Activated CD8-positive, alpha-beta memory T cell treated with anti-CD3 and anti-CD28 coated beads for 24 hours (primary cell): ENCODE results near the gene C1orf159.
"Not testable (repeated sequence)": the region's sequence is repeated elsewhere in the genome, so short reads cannot be mapped to it uniquely, and the experiment has no call there.

Experiments
- DNase-seq: peaks from one replicate; pipeline ENCODE4 v3.0.0-alpha.2; 2020

C1orf159 gene

DNA sequence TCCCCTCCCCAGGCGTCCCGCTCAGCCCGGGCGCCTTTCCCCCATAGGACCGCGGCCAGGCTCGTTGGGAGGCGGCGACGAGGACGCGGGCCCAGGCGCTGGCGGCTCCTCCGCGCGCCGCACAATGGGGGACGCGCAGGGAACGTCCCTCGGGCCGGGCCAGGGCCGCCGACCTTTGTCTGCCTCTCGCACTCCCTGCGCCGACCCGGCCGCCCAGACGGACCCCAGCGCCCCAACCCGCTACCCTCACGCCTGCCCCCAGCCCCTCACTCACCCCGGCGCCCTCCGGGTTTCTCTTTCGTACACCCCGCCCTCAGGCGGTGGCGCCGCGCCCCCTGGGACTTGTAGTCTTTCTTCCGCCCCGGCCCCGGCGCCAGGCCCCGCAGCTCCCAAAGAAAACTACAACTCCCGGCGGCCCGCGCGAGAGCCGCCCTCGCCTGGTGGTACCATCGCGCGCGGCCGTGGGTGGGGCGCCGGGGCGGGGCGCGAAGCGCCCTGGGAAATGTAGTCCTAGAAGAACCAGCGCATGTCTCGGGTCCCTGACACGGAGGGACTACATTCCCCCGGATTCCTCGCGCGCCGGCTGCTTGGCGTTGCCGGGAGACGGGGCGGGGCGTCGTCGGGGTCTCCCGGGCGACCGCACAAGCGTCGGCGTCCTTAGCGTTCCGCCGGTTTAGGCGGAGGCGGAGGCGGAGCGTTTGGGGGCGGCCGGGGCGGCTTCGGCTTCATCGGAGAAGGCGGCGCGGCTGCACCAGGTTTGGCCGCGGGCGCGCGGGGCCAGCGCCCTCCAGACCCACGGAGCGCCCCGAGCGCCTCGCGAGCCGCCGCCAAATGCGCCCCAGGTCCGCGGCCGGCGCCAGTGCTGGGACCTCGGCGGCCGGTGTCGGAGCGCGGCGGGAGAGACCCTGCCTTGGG is at the start of gene C1orf159:
Gene C1orf159 (minus strand): TSS at position 304 of the 915 bp plus-strand sequence. CDS start 24,546 bp downstream, outside the sequence.
- peak; percentile 99 for DNase-seq

DNA sequence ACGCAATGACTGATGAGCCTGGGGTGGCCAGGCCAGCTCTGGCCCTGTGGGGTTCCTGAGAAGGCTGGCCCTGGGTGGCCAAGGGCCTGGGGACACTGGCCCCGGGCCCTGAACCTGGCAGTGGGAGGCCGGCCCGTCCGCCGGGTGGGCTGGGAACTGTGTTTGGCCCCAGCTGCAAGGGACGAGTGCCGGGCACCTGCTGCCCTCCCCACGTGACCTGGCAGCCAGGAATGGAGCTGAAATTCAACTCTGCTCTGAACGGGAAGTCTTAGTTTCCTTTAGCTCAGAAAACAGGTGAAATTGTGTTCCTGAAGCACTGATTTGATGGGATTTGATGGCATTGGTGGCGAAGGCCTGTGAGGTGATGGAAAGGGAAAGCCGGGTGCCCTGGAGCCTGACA is 49.6 kb upstream of the C1orf159 start:
- DNase-seq, result no peak

DNA sequence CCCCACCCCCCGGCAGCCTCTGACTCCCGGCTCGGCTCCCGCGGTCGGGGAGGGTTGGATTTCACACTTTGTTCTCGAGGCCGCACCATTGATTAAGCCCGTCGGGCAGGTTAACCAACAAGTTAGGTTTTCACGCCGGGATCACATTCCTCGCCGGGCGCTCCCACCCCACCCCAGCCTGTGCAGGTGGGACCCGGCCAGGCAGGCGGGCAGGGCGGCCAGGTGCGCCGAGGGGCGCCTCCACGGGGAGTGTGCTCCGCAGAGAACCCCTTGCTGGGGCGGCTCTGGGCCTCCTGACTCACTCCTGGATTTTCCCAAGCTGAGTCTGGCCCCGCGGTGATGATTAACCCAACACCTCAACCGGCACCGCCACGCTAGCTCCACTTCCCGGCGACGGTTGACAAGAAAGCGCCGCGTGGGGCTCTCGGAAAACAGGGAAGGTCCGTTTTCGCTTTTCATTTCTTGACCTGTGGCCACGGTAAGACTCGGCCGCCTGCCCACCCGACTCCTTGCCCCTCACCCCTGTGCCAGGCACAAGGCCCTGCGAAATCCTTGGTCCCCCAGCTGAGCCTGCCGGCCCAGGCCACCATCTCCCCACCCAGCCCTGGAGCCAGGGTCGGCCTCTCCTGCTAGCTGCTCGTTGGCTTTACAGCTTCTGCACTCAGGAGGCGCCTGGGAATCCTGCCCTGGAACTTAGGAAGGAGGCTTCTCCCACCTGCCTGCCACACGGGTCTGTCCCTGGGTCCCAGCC is 49.0 kb upstream of the C1orf159 start:
- DNase-seq, result no peak

DNA sequence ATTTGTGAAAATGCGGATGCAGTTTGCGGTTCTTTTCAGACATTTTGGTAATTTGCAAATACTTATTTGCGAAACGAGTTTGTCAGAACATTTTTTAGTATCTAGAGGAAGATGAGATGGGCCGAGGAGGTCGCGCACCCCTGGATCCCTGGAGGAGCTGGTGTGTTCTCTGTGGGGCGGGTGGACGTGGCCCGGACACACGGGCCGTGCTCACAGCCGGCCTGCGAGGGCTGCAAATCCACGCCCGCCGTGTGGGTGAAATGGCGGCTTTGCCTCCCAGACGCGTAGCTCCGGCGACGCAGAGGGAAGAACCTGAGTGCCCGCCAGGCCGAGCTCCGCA is 48.4 kb upstream of the C1orf159 start:
- DNase-seq, result no peak

DNA sequence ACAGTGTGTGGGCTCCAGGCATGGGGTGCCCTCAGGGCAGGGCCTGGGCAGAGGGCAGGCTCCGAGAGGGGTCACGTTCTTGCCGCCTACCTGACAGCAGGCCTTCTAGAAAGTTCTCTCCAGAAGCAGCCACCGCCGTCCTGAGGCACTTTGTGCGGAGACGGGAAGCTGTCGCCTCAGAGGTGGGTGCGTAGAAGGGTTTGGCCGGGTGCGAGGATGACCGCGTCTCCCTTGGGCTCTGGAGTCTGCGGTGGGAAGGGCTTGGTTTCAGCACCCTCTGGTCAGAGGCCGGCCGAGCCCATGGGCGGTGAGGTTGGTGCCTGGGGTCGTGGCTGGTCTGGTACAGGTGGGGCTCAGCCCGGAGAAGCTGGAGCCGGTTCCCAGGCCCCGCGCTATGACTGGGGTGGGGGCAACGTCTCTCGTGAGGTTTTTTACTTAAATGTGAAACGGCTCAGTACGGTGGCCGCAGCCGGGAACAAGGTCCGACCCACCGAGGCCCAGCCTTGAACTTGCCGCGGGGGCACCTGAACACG is 47.7 kb upstream of the C1orf159 start:
- DNase-seq, result no peak

DNA sequence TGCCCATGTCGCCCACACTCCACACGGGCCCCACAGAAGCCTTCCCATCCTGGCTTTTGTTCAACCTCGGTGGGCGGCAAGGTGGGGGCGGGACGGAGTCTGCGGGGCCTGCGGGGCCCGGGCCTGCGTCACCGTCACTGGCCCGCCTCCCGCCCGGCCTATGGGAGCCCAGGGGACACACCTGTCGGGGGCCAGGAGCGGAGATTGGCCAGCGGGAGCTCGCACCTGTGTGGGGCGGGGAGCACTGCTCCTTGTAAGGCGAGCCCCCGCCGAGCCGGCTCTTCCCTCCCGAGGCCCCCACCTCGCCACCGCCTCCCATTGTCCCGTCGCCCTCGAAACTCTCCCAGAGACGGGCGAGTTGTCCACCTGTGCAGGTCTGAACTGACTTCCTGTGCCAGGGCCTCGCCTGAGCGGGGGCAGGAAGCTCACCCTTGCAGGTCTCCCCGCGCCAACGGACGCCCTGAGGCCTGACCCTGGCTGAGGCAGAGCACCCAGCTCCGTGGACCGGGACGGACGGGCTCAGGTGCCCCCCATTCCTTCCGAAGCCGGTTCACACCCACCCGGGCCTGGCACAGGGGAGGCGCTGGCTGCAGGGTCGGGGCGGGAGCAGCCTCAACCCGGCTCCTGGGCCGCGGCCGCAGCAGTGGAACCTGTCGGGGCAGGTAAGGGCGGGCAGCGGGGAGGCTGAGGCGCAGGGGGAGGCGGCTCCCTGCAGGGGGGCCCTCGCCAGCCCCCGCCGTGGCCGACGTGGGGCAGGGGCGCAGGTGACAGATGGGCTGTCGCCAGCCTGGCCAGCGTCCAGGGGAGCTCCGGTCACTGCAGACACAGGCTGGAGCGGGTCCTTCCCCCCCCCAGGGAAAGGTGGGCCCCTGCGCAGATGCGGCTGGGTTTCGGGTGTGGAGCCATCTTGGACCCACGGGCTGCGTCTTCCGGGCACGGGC is 47.0 kb upstream of the C1orf159 start:
- no peak for DNase-seq

DNA sequence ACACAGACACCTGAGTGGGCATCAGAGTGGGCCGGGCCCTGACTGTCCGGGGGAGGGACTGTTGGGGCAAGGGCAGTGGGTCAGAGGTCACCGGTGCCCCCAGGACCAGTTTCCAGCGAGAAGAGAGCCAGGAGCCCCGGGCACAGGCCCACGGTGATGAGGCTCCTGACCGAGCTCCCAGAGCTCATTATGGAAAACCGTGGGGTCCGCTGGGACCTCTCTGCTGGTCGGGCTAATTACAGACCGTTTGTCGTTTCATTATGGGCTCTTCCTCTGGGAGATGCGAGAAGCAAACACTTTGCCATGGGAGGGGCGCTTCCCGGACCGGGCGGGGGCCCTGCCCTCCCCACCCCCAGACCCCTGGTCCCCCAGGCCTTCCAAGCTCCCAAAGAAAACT is 45.8 kb upstream of the C1orf159 start:
- no peak for DNase-seq

DNA sequence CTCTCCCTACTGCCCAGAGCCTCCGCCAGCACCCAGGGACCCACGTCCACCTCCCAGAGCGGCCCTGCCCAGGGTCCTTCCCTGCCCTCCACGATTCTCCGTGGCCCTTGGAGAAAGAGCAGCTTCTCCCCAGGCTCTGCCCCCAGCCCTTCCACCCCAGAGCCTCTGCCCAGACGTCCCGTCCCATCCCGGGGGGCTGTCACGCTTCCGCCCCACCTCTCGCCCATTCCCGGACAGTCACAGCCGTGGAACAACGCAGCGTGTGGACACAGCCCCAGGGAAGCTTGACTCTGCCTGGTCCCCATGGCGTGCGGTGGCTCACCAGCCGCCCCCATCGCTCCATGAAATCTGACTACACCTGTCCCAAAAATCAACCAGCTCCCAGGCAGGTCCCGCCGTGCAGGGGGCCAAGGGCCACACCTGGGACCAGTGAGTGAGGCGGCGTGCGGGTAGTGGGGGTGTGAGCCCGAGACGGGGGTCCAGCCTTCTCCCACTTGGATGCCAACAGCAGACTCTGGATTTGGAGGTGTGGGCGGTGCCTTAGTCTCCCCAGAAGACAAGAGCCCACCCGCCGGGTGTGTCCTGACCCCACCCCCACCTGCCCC is 45.3 kb upstream of the C1orf159 start:
- no peak for DNase-seq

DNA sequence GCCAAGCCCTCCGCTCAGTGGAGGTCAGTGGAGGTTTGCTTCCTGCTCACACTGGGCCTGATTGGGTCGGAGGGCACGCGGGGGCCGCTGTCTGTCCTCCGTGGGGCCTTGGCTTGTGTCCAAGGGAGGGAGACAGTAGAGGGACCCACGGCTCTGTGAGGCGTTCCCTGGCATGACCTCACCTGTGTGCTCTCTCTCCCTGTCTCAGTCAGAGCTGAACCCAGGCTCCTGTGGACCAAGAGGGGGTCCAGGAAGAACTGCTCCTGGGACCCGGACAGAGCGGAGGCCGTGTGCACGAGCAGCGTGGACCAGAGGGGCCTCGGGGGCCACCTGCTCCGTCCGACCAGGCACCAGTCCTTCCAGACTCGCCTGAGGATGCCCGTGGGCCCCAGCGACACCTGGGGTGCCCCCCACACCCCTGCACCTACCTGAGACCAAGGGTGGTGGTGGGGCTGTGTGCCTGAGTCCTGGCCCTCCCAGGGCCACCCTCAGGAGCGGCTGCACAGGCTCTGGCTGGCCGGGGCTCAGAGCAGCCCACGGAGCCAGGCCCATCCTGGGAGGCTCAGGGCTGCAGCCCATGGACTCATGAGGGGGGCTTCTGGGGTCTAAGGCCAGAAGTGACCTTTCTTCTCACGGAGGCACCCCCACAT is 44.5 kb upstream of the C1orf159 start:
- no peak for DNase-seq

DNA sequence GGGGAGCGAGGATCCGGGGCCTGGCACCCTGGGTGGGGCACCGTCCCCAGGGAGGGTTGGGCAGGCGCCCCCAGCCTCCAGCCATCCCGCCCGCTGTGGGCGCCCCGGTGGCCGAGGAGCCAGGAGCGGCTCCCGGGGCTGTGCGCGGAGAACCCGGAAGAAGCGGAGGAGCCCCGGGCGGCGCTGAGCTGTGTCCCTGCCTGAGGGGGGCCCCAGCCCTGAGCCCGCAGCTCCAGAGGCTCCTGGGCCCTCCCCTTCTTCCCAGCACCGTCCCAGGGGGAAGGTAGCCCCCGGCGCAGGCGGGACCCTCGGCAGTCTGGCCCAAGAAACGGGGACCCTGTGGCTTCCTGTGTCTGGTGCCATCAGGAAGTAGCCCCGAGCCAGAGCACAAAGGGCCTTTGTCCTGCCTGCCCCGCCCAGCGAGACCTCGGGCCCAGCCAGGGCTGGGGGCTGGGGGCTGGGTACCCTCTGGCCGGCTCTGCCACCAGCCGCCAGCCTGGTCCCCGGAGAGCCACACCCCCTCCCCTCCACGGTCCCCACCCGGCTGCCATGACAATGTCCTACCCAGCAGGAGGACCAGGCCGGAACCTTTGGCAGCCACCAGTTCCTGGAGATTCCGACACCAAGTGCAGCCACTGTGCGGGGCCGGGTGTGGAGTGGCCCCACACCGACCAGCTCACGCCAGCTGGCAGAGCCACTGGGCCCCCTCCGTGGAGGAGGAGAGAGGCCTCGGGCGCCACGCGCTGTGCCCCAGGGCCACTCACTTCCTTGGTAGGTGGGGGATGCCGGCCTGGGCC is 42.2 kb upstream of the C1orf159 start:
- DNase-seq, result peak; percentile 82

DNA sequence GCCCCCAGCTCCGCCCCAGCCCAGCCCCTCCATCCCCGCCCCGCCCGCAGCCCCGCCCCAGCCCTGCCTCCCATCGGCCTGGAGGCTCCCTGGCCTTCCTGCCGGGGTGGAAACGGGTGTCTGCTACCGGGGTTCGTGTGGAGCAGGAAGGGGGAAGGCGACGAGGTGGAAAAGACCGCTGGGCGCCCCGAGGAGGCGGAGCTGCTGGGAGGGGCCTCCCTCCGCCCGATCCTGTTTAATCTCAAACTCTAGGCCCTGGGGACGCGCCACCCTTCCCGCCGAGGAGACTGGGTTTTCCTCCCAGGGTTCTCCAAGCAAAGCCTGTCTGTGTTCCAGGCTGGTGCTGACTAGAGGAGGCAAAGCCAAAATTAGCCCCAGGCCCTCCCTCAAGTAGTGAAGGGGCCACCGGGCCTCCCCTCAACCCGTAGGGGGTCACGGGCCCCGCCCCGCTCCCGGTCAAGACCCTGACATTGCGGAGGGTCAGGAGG is 41.6 kb upstream of the C1orf159 start:
- peak; percentile 86 for DNase-seq

DNA sequence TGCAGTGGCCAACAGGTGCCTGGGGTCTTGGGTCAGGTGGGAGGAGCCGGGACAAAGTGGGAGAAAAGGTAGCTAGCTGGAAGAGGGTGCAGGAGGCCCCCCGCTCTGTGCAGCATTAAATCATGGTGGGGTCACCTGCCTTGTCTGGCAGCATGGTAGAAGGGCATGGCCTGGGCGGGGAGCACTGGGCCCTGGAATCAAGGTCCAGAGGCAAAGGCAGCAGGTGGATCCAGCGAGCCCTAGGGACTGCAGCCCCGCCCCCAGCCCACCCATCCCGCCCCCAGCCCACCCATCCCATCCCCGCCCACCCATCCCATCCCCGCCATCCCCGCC is 41.1 kb upstream of the C1orf159 start:
- no peak for DNase-seq

DNA sequence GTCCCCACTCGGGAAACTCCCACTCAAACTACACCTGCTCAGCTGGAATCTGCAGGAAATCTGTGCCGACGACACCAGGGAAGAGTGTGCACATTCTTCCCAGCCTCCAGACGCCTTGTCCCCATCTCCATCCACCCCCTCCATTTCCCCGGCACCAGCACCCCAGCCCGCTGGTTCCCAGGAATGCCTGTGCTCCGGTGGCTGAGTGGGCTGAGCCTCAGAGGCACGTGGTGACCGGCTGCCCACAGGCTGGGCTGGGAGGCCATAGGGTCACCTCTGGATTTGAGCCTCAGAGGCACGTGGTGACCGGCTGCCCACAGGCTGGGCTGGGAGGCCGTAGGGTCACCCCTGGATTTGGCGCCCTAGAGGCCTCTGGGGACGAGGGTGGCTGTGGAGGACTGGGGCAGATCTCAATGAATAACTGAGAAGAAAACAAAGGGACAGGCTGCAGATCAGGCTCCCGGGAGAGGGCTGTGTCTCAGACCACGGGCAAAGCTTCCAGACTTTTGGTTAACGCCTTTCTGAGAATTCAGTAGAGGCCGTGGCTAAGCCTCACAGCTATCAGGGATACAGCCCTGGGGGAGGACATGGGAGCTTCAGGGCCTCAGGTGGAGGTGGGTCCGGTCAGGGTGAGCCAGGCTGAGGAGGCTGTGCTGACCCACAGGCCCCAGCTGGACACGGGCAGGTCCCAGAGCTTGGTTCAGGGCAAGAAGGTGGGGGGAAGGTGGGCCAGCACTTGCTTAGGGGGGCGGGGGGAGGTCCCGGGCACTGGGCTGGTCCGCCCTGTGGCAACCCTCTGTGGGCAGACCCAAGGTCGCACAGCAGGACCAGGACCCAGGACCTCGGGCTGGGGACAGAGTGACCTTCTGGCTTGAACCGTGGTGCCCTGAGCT is 40.5 kb upstream of the C1orf159 start:
- no peak for DNase-seq

DNA sequence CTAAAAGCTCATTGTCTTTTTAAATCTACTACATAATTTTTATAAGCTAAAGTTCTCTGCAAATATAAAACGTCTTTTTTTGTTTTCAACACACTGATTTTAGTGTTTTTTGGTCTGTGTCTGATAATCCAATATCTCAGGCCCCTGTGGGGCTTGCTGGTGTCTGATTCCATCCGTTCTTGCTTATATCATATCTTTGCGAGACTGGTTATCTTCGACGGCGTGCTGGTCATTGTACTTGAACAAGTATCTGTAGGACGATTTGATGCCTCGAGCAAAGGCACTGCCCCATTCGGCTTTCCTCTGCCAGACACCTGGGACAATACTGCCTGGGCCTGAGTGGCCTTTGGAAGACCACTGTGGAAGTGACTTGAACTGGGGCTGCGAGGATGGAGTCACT is 39.4 kb upstream of the C1orf159 start:
- no peak for DNase-seq

DNA sequence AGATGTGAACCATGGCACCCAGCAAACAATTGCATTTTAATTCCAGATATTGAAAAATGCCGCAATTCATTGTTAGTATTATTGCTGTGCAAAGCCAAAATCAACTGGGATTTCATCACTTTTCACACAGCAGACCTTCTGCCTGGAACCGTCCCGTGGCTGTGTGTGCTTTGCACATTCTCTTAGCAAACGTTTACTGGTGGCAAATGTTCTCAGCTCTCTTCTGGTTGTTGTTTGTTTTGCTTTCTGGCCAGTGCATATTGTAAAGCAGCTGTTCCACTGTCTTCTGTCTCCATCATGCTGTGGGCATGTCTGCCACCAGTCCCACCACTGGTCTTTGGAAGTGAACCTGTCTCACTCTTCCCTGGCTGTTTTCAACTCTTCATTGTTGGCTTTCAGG is 38.0 kb upstream of the C1orf159 start:
- DNase-seq, result no peak

DNA sequence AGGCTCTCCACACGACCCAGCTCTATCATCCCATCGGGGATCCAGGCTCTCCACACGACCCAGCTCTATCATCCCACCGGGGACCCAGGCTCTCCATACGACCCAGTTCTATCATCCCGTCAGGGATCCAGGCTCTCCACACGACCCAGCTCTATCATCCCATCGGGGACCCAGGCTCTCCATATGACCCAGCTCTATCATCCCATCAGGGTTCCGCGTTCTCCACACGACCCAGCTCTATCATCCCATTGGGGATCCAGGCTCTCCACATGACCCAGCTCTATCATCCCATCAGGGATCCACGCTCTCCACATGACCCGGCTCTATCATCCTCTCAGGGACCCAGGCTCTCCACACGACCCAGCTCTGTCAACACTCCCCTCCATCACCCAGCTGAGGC is 37.3 kb upstream of the C1orf159 start:
- not testable (repeated sequence) for DNase-seq

DNA sequence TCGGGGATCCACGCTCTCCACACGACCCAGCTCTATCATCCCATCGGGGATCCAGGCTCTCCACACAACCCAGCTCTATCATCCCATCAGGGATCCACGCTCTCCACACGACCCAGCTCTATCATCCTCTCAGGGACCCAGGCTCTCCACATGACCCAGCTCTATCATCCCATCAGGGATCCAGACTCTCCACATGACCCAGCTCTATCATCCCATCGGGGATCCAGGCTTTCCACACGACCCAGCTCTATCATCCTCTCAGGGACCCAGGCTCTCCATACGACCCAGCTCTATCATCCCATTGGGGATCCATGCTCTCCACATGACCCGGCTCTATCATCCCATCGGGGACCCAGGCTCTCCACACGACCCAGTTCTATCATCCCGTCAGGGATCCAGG is 36.5 kb upstream of the C1orf159 start:
- DNase-seq, result not testable (repeated sequence)

DNA sequence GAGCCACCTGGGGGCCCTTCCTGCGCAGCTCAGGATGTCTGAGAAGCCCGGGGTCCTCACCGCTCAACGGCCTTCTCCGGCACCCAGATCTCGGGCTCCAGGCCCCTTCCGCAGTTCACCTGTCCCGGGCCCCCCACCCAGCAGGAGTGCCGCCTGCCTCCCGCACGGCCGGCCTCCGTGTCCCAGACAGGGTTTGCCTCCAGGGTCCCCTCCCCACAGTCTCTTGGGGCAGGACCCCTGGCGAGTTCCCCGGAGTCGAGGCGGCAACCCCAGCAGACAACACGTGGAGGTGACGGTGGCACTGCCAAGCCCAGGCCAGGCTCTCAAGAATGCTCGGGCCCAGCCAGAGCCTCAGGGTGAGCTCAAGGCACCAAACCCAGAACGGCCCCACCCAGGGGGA is 35.4 kb upstream of the C1orf159 start:
- no peak for DNase-seq

DNA sequence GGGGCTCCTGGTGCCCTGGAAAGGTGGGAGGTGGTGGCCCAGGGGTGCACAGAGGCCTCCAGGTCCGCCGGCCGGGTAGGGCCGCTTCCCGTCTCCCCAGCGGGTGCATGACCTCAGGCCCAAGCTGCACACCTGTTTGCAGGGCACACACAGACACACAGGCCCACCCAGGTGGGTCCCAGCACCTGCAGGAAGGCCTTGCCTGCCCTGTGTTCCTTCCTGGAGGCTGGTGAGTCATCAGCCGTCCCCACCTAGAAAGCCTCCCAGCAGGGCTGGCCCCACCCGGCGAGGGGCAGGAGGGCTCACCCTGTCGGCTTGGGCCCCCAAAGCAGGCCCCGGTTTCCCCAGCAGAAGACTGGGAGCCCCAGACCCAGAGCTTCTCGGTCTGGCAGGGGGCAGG is 34.2 kb upstream of the C1orf159 start:
- no peak for DNase-seq

DNA sequence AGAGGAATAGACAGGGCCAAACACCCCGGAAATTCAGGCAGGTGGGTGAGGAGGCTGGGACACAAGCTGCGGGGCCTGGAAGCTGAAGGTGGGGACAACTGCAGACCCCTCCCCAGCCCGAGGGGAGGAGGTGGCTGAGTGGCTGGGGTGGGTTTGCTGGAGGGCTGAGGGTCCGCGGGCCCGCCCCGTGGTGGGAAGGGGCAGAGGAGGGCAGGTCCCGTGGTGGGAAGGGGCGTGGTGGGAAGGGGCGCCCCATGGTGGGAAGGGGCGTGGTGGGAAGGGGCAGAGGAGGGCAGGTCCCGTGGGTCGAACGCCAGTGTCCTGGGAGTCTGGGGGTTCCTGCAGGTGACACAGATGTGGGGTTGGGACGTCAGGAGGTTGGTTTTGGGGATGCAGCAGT is 33.5 kb upstream of the C1orf159 start:
- no peak for DNase-seq
